Endothelial cell of umbilical vein (primary cell): ENCODE data around the gene KRT26. TPM values are rescaled to one million over a fixed set of nuclear protein-coding genes. Genes with fewer than 3 reads are reported as not detected.

ENCODE experiments used
- BruUV-seq: library from RNA; stranded (reverse); fragments of 400-500 nt; replicated peaks from 2 replicates; lab custom pipeline; 2021; lab: Mats Ljungman, UMichigan
- CTCF ChIA-PET: fragments of 300-600, 350-600 bp; sonication (Branson Sonifier 250); formaldehyde crosslinking; loops from one replicate; lab custom pipeline; 2021; ENCODE audit warnings: antibody characterized with exemption, inconsistent platforms; lab: Charles Lee
- POLR2A ChIA-PET: fragments of 300-600, 350-600 bp; sonication (Branson Sonifier 250); formaldehyde crosslinking; loops from one replicate; lab custom pipeline; 2021; ENCODE audit warnings: antibody characterized with exemption, inconsistent platforms; lab: Charles Lee
- DNase-seq: peaks from one replicate; pipeline ENCODE4 v3.0.0-alpha.2; 2011; ENCODE audit warnings: low read depth, low spot score
- FAIRE-seq: peaks from 2 replicates; lab custom pipeline; 2011; peaks lifted over from hg19 to GRCh38; lab: Jason Lieb, UNC
- H2AFZ ChIP-seq: 2 replicates; pipeline ENCODE4 v1.6.0; 2012; ENCODE audit warnings: low read depth, low read length, control low read depth, inconsistent platforms
- H3K27ac ChIP-seq: 2 replicates; pipeline ENCODE4 v1.5.1; 2011; ENCODE audit warnings: low read depth, mild to moderate bottlenecking, control low read depth, low read length, moderate library complexity; ENCODE audit not compliant: insufficient read depth
- H3K27me3 ChIP-seq, 2 experiments: 2 replicates each; pipeline versions ENCODE4 v1.6.0 to v1.6.1; 2011; ENCODE audit warnings: low read length in 2 of 2, mixed read lengths in 1 of 2; ENCODE audit not compliant: control insufficient read depth in 2 of 2, insufficient read depth in 2 of 2
- H3K36me3 ChIP-seq, 2 experiments: 2 replicates in 1 of 2; 3 replicates in 1 of 2; pipeline ENCODE4 v1.5.1; 2011; ENCODE audit warnings: low read length in 2 of 2, mild to moderate bottlenecking in 1 of 2, moderate library complexity in 1 of 2; ENCODE audit not compliant: control insufficient read depth in 2 of 2, insufficient read depth in 2 of 2; ENCODE audit errors: extremely low read depth in 1 of 2
- H3K4me1 ChIP-seq: 3 replicates; pipeline ENCODE4 v1.5.1; 2011; ENCODE audit warnings: mild to moderate bottlenecking, low read length; ENCODE audit not compliant: control insufficient read depth, insufficient read depth; ENCODE audit errors: extremely low read depth
- H3K4me2 ChIP-seq: 2 replicates; pipeline ENCODE4 v1.6.1; 2011; ENCODE audit warnings: low read length, control low read depth, mixed read lengths; ENCODE audit not compliant: insufficient read depth
- H3K4me3 ChIP-seq, 3 experiments: fragments of 200-600 bp in 1 of 3; sonication (generic), shearing (Covaris generic) in 1 of 3; replicated peaks in 1 of 3; 2 replicates each; pipeline ENCODE4 v1.5.1; 2011 to 2016; ENCODE audit warnings: control low read depth in 3 of 3, low read length in 3 of 3, mild to moderate bottlenecking in 2 of 3, inconsistent platforms in 1 of 3, low read depth in 1 of 3, moderate library complexity in 1 of 3; ENCODE audit not compliant: insufficient read depth in 1 of 3
- H3K79me2 ChIP-seq: 2 replicates; pipeline ENCODE4 v1.6.0; 2012; ENCODE audit warnings: low read length, inconsistent platforms; ENCODE audit not compliant: control insufficient read depth, insufficient read depth
- H3K9ac ChIP-seq: replicated peaks from 2 replicates; pipeline ENCODE3; 2011; ENCODE audit warnings: low read length, control low read depth; ENCODE audit not compliant: insufficient read depth; ENCODE audit errors: extremely low read depth
- H3K9me1 ChIP-seq: replicated peaks from 3 replicates; pipeline ENCODE4 v1.6.0; 2011; ENCODE audit warnings: mild to moderate bottlenecking, low read length; ENCODE audit not compliant: control insufficient read depth, insufficient read depth; ENCODE audit errors: extremely low read depth
- H3K9me3 ChIP-seq: replicated peaks from 2 replicates; pipeline ENCODE4 v1.5.1; 2012; ENCODE audit warnings: low read length, inconsistent platforms; ENCODE audit not compliant: control insufficient read depth, insufficient read depth
- H4K20me1 ChIP-seq: replicated peaks from 2 replicates; pipeline ENCODE3; 2011; ENCODE audit warnings: mild to moderate bottlenecking, low read length; ENCODE audit not compliant: control insufficient read depth, insufficient read depth; ENCODE audit errors: extremely low read depth
- EZH2 ChIP-seq: IDR thresholded peaks from 2 replicates; pipeline ENCODE4 v1.6.1; 2012; ENCODE audit warnings: borderline replicate concordance, low read depth, mild to moderate bottlenecking, moderate library complexity, low read length, inconsistent platforms; ENCODE audit not compliant: severe bottlenecking
- FOS ChIP-seq: IDR thresholded peaks from 2 replicates; pipeline ENCODE4 v1.6.1; 2011; ENCODE audit warnings: mild to moderate bottlenecking, low read length, moderate library complexity, borderline replicate concordance; ENCODE audit not compliant: insufficient read depth
- GATA2 ChIP-seq: IDR thresholded peaks from 2 replicates; pipeline ENCODE4 v1.7.0; 2011; ENCODE audit warnings: low read depth, mild to moderate bottlenecking, moderate library complexity, mixed read lengths, low read length; ENCODE audit not compliant: insufficient read length, insufficient read depth
- JUN ChIP-seq: IDR thresholded peaks from 2 replicates; pipeline ENCODE4 v1.6.1; 2011; ENCODE audit warnings: borderline replicate concordance, low read depth; ENCODE audit not compliant: insufficient read length, insufficient read depth
- MYC ChIP-seq: IDR thresholded peaks from one replicate; pipeline ENCODE4 v1.6.1; 2011; ENCODE audit warnings: mild to moderate bottlenecking, low read depth, low read length
- POLR2A ChIP-seq: IDR thresholded peaks from 2 replicates; pipeline ENCODE4 v1.6.1; 2012; ENCODE audit warnings: low read depth, mild to moderate bottlenecking, control low read depth, low read length
- POLR2AphosphoS5 ChIP-seq: IDR thresholded peaks from 2 replicates; pipeline ENCODE4 v1.6.1; 2012; ENCODE audit warnings: low read depth, mild to moderate bottlenecking, control low read depth, low read length, moderate library complexity; ENCODE audit not compliant: insufficient read depth
- dilution Hi-C: fragments of 300-500 bp; cut with MboI; formaldehyde crosslinking; loops from one replicate; pipeline ENCODE4 v1.15.0; 2019; ENCODE audit warnings: low sequenced_read_pairs; ENCODE audit not compliant: extremely low pct_ligation_motif_present
- intact Hi-C: fragments of 100-400 bp; cut with micrococcal nuclease; formaldehyde crosslinking; loops from one replicate; pipeline ENCODE4 v1.10.0; 2022
- polyA plus RNA-seq, 4 experiments: library from polyadenylated mRNA; depleted of rRNA in 3 of 4; stranded (reverse) in 3 of 4; unstranded in 1 of 4; fragments of >200 nt; gene quantifications; 2 replicates each; pipeline versions ENCODE4 v1.2.1 to v1.2.3, GENCODE V29; 2011 to 2012; ENCODE audit warnings: missing spikeins in 1 of 4
- total RNA-seq: library from RNA; stranded (reverse); gene quantifications from 2 replicates; pipeline ENCODE4 v1.2.3, GENCODE V29; 2021
- TF ChIP-seq, protein P1 (sequence below): IDR thresholded peaks from 2 replicates; pipeline ENCODE4 v1.6.1; 2011; ENCODE audit not compliant: insufficient read depth, insufficient read length
- TF ChIP-seq, protein P2 (sequence below), 2 donors: IDR thresholded peaks; 1 replicate in 1 of 2; 2 replicates in 1 of 2; pipeline ENCODE4 v1.5.1; 2011; ENCODE audit warnings: low read length in 2 of 2, mild to moderate bottlenecking in 2 of 2, moderate library complexity in 2 of 2, control low read depth in 1 of 2, inconsistent platforms in 1 of 2, low read depth in 1 of 2; ENCODE audit not compliant: insufficient read depth in 1 of 2; ENCODE audit errors: extremely low read depth in 1 of 2

The KRT26 gene
- total and polyA plus RNA-seq, 2 donors (not counting 3 experiments of a cell fraction or from before 2014, with no cell fraction given) = not detected

DNA sequence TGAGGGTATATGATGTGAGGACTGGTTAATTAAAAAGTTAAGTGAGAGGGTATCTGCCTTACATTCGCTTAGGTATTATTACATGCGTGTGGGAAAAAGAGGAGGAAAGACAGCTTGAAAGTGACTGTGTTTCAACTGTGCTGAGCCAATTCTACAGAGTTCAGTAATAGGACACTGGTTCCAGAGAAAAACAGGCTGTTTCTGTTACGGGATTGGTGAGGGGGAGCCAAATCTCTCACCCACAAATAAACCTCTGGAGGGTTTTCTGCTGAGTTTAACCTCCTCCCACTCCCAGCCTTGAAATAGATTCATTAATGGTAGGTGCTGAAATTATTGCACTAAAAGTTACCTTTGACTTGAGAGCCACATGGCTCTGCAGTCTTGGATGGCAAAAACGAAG, 3.9 kb upstream of the KRT26 start:
- TF ChIP-seq MYC = no peak
- TF ChIP-seq POLR2A = no peak
- TF ChIP-seq POLR2AphosphoS5 = no peak
- TF ChIP-seq GATA2 = no peak
- TF ChIP-seq EZH2 = no peak
- TF ChIP-seq JUN = no peak
- TF ChIP-seq, protein P1, sequence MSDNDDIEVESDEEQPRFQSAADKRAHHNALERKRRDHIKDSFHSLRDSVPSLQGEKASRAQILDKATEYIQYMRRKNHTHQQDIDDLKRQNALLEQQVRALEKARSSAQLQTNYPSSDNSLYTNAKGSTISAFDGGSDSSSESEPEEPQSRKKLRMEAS = no peak
- TF ChIP-seq FOS = no peak
- TF ChIP-seq, protein P2, sequence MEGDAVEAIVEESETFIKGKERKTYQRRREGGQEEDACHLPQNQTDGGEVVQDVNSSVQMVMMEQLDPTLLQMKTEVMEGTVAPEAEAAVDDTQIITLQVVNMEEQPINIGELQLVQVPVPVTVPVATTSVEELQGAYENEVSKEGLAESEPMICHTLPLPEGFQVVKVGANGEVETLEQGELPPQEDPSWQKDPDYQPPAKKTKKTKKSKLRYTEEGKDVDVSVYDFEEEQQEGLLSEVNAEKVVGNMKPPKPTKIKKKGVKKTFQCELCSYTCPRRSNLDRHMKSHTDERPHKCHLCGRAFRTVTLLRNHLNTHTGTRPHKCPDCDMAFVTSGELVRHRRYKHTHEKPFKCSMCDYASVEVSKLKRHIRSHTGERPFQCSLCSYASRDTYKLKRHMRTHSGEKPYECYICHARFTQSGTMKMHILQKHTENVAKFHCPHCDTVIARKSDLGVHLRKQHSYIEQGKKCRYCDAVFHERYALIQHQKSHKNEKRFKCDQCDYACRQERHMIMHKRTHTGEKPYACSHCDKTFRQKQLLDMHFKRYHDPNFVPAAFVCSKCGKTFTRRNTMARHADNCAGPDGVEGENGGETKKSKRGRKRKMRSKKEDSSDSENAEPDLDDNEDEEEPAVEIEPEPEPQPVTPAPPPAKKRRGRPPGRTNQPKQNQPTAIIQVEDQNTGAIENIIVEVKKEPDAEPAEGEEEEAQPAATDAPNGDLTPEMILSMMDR (IDR thresholded peaks at IDR 0.05; ENCODE audit: extremely low read depth in 1 of 2, insufficient read depth in 1 of 2, low read depth in 1 of 2, low read length in 2 of 2) = no peak
- CTCF ChIA-PET = interaction anchor here (1.2 kb wide), 1 partner anchor 9 kb away, joined by 4 read pairs; no protein-coding TSS in a partner anchor
- Histone ChIP-seq H3K79me2 (no peaks in the 10 kb centered on the region), H3K4me1 (no peaks in the 10 kb centered on the region), H3K9me1 (no peaks in the 10 kb centered on the region), H3K27me3 (peaks cover 12 to 24% of the 10 kb centered on the region in 2 experiments), H2AFZ (no peak overlapping the region), H3K4me3 (no peak overlapping the region), H3K4me2 (no peak overlapping the region), H3K9me3 (no peaks in the 10 kb centered on the region), H4K20me1 (no peaks in the 10 kb centered on the region), H3K36me3 (no peaks in the 10 kb centered on the region), H3K27ac (no peak overlapping the region), H3K9ac (no peak overlapping the region)
- intact Hi-C loops = no loop called here
- BruUV-seq = no TSS peak
- no peak for FAIRE-seq
- POLR2A ChIA-PET = no interaction called here
- no peak for DNase-seq
- dilution Hi-C loops = no loop called here
